DMS79 treated with DMSO at 0.1 percent for 48 hours (cell line): ENCODE measurements around the gene COL4A4.
A peak's percentile ranks its signal among the peaks of the same experiment; 100 is the strongest.
"Not testable (repeated sequence)": the region's sequence is repeated elsewhere in the genome, so short reads cannot be mapped to it uniquely, and the experiment has no call there.

Source experiments
- DNase-seq: peaks from one replicate; lab custom pipeline; 2025; lab: John Stamatoyannopoulos, UW

Gene COL4A4

DNA sequence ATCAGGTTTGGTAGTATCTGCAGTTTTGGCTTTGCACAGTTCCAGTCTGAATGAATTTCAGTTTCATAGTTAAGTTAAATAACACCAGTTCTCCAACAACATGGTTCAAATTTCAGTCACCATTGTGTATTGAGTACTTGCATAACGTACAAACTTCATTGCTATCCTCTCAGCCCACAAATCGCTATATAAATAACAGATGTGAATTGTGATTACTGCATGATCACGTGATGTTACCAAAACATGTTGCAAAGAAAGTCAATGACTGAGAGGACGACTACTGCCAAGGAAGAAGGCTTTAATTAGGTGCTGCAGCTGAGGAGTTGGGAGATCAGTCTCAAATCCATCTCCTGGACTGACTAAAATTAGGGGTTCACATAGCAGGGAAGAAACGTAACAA lies 48.2 kb downstream of the COL4A4 start:
- no peak for DNase-seq

DNA sequence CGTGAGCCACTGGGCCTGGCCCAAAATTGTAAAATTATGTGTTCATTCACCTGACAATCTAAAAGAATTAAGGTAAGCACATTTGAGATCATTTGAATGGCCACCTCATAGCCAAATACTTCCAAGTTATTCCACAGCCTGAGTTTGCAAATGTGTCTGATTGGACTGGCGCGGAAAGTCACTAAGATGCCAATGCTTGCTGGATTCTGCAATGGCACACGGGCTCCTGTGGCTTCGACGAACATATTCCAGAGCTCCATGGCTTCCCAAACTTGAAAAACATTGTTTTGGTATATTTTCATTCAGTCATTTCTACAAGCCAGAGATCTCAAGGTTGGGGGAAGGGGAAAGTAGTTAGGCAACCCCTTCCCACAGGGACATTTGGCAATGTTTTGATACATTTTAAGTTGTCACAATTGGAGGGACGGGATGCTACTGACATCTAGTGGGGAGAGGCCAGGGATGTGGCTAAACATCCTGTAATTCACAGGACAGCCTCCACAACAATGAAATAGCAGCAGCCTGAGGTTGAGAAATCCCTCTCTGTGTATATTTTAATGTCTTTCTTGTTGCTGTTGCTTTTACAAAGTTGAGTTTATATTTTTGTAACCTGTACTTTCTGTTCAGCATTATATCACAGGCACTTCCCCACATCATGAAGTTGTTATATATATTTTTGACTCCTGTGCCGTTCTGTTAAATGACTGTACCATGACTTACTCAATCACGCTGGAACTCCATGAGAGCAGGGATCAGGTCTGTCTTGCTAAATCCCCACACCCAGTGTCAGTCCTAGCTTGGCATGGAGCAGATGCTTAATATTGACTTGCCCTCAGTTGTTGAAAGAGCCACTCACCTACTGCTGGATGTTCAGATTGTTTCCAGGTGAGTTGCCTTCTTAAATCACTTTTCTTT lies 56.9 kb downstream of the COL4A4 start:
- peak; percentile 14 for DNase-seq

DNA sequence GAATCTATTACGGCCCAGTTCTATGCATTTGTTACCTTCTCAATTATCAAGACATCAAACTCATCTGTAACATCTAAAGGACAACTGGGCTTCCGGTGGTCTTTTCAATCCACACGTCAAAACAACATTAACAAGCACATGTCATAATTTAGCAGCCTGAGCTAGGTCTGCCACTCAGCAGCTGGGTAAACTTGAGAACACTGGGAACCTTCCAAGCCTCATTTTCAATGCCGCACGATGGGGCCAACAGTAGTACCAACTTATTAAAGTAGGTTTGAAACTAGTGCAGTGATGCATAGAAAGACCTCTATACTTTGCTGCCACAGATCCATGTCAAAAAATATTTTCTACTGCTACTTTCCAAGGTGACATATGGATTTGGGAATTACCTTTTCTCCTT lies 60.4 kb downstream of the COL4A4 start:
- DNase-seq, result no peak

DNA sequence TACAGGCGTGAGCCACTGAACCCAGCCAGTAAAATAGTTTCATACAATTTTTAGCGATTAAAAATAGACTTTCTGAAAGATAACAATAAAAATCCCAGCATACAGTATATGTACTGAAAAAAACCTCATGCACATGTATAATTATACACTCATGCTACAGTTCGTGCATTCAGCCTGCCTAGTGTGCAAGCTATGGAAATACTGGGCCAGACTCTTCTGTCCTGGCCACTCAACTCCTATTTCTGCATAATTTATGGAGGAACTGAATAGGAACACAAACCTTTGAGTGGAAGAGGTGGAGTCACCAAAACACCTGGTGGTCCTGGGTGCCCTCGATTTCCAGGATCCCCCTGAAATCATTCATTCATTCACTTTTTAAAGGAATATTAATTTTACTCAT lies 64.7 kb downstream of the COL4A4 start:
- no peak for DNase-seq

DNA sequence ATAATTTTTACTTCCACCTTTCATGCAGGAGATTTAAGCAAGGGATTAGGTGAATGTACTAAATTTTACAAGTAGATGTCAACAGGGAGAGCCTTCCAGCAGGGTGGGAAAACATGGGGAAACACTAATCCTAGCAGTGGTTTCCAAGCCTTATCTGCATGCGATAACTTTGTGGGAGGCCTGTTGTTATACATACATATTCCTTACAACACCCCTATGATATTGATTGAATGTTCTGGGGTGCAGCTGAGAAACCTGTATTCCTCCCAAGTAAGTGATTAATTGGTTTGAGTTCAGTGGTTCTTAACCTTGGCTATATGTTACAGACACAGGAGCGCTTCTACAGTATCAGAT lies 65.9 kb downstream of the COL4A4 start:
- DNase-seq, result no peak

DNA sequence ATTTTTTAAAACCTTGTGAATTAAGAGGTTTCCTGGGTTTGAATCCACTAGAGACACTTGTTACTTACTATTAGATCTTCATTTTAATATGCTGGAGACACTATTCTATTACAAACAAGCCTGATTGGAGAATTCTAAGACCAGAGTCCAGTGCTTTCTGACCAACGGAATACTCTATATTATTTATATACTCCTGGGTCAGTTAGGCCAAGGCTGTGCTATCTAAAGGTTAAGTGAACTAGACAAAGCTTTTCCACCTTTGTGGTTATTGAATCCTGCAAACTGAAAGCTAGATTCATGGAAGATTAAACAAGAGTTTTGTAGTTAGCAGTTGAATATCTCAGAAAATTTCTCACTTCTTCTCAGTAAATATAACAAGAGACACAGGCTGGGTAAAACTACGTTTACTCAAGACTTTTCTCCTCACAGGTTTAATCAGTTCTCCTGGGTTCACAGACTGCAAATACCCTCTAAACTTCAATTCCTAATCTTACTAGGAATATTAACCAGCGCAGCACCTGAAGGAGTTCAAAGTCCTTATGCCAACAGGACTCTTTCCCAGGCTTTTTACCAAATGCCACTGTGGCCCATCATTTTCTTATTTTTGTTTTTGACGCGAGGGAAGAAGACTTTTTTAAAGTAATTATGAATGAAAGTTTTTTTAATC lies 66.4 kb downstream of the COL4A4 start:
- DNase-seq, result no peak

DNA sequence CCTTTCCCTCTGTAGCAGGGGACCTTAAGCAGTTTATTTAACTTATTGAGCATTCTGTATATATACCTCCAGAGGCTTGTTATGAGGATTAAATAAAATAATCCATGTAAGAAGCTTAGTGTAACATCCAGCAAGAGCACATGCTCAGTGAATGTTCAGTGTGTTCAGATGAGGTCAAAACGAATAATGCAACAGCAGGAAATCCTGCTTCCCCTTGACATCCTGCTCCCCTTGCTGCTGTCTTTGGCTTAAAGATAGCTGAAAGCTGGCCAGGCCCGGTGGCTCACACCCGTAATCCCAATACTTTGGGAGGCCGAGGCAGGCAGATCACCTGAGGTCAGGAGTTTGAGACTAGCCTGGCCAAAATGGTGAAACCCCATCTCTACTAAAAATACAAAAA lies 68.7 kb downstream of the COL4A4 start:
- no peak for DNase-seq

DNA sequence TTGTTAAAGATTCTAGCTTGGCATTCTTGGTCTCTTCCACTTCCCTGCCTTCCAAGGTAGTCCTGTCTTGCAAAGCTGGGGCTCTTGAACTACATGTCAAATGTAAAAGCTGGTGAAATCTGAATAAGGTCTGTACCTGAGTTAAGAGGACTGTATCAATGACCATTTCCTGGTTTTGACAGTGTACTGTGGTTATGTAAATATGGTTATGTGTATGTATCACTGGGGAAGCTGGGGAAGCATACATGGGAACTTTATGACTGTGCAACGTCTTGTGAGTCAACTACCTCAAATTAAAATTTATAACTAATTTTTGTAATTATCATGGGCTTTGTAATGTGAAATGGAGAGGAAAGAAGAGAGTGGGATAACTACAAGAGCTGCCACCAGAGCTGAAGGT lies 81.7 kb downstream of the COL4A4 start:
- DNase-seq, result no peak

DNA sequence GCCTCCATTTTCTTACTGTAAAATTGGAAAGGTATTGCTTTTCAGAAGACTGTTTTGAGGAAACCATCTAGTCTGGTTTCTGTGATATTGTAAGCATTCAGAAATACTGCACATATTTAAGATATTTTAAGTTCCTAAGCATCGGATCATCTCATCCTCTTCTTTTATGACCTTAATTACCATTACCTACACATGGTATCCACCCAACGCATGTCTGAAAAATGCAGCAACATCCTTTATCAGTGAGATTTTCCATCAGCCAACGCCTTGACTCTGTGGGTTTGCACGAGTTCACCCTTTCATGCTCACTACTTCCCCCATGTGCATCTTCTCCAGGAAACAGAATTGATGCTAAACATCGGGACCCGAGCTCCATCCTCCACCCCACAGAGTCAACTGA lies 84.3 kb downstream of the COL4A4 start:
- DNase-seq, result no peak

DNA sequence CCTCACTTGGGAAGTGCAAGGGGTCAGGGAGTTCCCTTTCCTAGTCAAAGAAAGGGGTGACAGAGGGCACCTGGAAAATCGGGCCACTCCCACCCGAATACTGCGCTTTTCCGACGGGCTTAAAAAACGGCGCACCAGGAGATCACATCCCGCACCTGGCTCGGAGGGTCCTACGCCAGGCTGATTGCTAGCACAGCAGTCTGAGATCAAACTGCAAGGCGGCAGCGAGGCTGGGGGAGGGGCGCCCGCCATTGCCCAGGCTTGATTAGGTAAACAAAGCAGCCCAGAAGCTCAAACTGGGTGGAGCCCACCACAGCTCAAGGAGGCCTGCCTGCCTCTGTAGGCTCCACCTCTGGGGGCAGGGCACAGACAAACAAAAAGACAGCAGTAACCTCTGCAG lies 98.9 kb downstream of the COL4A4 start:
- DNase-seq, result not testable (repeated sequence)

DNA sequence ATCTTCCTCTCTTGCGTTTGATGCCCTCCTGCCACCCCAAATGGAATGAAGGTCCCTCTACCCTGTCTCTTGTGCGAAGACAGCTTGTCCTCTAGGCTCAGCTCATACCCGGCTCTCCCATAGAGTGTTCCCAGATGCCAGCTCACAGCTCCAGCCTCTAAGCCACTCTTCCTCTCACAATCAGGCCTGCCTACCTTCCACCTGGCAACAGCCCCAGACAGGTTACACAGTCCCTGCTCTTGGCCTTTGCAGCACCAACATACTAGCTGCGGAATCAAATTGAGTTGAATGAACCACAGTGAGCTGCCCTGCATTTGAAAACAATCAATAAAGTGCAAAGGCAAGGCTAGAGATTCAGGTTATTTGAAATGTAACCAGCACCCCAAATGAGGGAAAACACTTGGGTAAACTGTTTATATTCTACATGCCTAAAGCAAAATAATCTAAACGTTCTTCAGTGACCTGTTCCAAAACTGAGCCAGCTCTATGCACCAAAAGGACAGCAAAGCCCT lies 105.1 kb downstream of the COL4A4 start:
- DNase-seq, result no peak

DNA sequence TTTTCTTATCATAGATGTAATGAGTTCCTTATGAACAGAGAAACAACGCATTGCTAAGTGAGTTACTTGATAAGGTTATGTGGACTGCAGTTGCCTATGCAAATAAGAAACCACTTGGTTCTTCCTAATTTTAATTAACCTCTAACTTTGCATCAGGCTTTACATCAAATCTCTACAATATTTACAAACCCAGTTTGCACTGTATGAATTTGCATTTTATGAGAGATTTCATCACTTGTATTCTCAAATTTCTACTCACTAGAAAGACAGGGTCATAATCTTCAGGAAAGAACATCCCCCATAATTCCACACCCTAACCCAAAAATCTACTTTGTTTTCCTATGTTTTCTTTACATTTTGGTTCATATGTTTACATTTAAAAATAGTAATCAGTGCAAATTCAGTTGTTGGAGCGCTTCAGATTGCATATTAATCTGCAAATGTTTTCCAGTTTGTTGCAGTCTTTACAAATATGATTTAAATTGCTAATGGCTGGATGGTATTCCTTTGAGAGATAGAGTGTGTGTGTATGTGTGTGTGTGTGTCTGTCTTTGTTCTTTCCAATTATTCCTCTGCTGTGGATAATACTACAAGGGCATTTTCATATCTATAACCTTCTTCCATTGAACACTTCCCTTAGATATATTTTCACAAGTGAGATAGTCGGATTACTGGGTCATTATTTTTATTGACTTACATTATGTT lies 106.1 kb downstream of the COL4A4 start:
- no peak for DNase-seq

DNA sequence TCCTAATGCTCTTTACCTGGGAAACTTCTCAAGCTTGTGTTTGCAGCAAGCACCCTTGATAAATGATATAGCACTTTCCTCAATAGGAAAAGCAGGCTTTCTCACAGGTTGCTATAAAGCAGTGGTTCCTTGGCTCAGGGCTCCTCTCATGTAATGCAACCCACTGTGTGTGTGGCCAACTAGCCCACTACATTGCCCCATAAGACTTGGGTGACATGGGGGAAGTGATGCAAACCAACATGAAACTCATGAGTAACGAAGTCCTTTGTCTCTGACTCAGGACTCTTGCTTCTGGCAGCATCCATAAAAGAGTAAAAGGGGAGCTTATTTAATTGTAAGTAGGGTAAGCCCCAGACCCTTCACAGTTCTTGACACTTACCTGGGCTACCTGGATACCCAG lies 106.9 kb downstream of the COL4A4 start:
- no peak for DNase-seq

DNA sequence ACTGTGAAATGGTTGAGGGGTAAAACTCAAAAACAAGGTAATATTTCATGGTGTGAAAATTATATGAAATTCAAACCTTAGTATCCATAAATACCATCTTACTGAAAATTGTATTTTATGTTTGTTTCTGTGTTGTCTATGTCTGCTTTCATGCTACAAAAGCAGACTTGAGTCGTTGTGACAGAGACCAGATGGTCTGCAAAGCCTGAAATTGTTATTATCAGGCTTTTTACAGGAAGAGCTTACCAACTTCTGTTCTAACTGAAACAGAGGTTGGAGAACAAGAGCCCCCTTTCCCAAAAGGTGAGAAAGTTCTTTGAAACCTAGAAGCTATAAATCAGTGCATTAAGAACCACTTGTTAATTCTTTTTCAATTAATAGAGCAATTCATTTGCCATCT lies 110.0 kb downstream of the COL4A4 start:
- DNase-seq, result no peak

DNA sequence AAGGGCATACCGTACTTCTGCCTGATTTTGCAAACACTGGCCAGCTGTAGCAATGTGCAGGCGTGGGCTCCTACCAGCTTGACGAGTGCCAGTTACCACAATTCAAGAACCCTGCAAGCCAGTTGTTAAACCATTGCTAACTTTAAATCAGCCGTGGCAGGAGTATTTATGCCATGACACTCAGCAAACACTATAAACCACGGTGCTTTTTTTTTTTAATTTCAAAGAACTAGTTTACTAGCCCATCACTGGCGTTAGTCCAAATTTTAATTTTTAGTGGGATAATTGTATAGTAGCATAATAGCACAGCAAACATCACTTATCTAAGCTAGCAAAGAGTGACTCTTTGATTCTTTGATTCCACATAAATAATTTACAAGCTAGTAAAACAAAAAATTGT lies 111.1 kb downstream of the COL4A4 start:
- peak; percentile 97 for DNase-seq

DNA sequence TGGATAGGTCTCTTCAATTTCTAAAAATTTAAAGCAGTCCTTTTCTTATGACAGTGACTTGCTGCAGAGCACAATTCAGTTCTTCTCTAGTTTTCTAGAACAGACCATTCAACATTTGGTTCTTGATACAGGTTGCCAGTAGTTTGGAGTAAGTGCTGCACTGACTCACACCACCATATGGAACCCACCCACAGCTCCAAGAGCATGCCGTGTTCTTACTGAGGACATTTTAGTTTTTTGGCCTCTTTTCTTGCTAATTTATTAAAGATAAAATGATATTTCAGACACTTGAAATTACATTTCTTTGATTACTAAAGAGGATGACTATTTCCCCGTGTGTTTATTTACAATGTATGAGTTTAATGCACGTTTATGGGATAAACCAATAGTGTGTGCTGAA lies 120.0 kb downstream of the COL4A4 start:
- no peak for DNase-seq

DNA sequence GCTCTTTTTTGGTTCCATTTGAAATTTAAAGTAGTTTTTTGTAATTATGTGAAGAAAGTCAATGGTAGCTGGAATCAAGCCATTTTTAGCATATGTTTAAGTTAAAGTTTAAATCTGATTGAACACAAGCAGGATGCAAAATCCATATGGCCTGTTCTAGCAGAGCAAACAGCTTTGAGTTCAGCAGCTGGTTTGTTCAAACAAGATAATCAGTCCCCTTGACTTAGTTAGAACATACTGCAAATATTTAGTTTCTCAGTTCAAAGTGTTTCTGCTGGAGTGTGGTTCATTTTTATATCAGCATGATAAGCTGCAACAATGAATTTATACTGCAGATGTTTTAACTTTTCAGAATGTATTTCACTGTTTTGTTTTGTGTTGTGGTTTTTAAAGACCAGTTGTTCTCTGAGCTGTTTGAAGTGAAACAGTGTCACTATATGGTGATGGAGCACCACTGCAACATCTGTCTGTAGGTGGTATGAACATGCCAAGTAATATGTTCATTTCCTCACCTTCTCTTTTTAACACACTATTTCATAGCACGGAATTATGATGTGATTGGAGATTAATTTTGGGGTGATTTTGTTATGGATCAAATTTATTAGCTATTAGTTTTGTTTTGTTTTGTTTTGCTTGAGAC lies 125.3 kb downstream of the COL4A4 start:
- DNase-seq, result no peak

DNA sequence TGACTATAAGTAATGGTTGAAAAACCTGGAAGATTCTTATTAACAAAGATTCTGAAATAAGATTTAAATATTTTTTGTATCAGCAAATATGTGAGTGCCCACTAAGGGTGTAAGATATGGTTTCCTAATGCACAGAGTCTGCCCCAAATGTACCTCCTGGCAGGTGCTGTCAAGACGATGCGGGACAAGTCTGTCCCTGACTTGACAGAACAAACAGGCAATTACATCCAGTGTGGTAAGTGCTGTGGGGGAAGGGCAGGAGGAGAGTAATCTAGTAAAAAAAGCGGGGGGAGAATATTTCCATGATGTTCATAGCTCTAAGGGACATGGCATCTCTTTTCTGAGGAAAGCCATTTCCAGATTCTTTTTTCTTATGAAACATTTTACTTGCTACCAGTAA lies 127.5 kb downstream of the COL4A4 start:
- no peak for DNase-seq

DNA sequence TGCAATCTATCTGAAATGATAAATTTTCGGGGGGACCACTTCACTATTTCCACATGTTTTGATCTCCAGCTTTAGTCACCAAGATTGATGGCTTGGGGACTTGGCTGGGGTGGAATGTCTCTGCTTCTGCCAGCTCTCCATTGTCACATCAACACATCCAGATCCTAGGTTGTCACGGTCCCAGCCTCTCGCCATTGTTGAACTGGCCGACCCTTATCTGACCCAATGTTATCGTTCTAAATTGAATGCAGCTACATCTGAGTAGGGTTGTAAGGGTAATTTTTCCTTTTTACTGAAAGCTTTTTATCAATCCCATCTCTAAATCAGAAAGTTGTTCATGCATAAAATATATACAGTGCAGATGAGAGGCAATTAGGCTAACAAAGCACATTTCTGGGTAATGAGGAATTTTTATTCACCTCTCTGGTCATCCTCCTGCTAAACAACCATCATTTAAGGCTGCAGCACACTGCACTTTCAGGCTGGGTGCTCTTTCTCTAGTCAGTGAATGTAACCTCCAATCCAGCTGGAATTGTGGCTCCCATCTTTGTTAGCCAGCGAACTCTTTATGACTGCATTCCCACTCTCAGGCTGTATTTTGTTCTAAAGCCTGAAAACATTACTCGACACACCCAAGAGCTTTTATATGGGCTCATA lies 128.2 kb downstream of the COL4A4 start:
- DNase-seq, result no peak

DNA sequence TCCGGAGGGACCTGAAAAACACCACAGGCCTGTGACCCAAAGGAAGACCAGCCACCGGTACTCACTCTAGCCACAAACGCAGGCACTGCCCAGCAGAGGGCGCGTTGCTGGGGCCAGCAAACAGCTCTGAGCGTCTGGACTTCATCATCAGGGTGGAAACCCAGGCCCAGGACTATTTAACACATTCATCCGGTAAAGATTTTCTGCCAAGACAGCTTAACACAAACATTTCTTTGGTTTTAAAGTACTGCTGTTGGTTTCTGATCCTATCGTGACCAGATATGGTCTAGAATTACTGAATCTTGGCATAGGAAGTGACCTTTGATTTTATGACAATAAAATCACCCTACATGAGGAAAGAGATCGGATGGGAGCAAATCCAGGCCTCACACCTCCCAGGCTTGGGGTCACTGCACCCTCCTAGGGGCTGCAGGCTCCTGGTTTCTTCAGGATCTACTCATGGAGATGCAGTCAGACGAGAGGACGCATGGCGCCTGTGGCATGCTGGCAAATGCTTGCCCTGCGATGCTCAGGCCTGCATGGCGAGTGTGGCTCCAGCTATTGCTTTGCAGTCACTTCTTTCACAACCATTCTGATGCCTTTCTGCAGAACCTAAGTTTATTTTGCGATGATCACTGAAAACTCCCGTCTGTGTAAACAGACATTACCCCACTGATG lies 130.4 kb downstream of the COL4A4 start:
- no peak for DNase-seq

DNA sequence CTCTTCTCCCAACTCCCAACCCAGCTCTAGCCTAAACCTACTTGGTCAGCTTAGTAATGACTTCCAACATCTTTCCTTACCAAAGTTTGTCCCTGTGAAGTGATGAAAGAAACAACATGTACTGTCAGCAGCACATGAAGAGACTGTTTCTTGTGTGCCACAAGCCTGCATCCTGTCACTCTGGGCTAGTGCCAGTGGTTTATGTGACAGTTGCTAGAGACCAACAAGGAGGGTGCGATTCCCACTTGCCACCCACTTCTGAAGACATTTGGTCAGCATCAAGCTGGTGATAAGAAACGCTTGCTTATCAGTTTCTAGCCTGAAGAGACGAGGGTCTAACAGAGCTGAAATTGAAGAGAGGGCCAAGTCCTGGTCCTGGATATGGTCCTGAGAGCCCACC lies 132.6 kb downstream of the COL4A4 start:
- no peak for DNase-seq
